Colonic mucosa (tissue), 4 donors: ENCODE data around the gene CYTH3. TPM values are rescaled to one million over a fixed set of nuclear protein-coding genes. Genes with fewer than 3 reads are reported as not detected.

Experiments used
- DNase-seq: peaks from one replicate; pipeline ENCODE4 v3.0.0-alpha.2; 2020
- H3K27ac ChIP-seq: fragments of 200-600 bp; one replicate; pipeline ENCODE4 v1.8.0; 2021
- H3K27me3 ChIP-seq: fragments of 200-600 bp; one replicate; pipeline ENCODE4 v1.8.0; 2021
- H3K36me3 ChIP-seq: fragments of 200-600 bp; one replicate; pipeline ENCODE4 v1.8.0; 2021
- H3K4me1 ChIP-seq: fragments of 200-600 bp; one replicate; pipeline ENCODE4 v1.8.0; 2021; ENCODE audit warnings: mild to moderate bottlenecking
- H3K4me3 ChIP-seq: fragments of 200-600 bp; one replicate; pipeline ENCODE4 v1.8.0; 2021
- H3K9ac ChIP-seq, 2 donors: one replicate each; pipeline ENCODE4 v1.7.0; 2013; ENCODE audit warnings: control low read depth in 2 of 2, low read depth in 2 of 2, low read length in 2 of 2
- H3K9me3 ChIP-seq: fragments of 200-600 bp; one replicate; pipeline ENCODE4 v1.8.0; 2021
- CTCF ChIP-seq: fragments of 200-600 bp; IDR thresholded peaks from one replicate; pipeline ENCODE4 v1.8.0; 2022; ENCODE audit warnings: antibody characterized with exemption, mild to moderate bottlenecking
- intact Hi-C: fragments of 100-400 bp; cut with DNase I; formaldehyde crosslinking; loops from one replicate; pipeline ENCODE4 v1.14.1; 2022
- total RNA-seq, 2 donors: library from RNA; stranded (reverse); fragmentation: NEBNext Ultra II Directional in 1 of 2; extraction: Animal tissue kit (Norgen Biotek cat#: 25700) in 1 of 2; gene quantifications; one replicate each; pipeline ENCODE4 v1.2.1, GENCODE V29; 2021
- donor health status: healthy.
- donor health status: DM: no; HTN: no; CAD: no.
- donor health status: DM: no; HTN: no; CAD: no.

CYTH3 gene
- total RNA-seq, 2 donors from 2014 or later = 9.1 to 11.3 TPM

DNA sequence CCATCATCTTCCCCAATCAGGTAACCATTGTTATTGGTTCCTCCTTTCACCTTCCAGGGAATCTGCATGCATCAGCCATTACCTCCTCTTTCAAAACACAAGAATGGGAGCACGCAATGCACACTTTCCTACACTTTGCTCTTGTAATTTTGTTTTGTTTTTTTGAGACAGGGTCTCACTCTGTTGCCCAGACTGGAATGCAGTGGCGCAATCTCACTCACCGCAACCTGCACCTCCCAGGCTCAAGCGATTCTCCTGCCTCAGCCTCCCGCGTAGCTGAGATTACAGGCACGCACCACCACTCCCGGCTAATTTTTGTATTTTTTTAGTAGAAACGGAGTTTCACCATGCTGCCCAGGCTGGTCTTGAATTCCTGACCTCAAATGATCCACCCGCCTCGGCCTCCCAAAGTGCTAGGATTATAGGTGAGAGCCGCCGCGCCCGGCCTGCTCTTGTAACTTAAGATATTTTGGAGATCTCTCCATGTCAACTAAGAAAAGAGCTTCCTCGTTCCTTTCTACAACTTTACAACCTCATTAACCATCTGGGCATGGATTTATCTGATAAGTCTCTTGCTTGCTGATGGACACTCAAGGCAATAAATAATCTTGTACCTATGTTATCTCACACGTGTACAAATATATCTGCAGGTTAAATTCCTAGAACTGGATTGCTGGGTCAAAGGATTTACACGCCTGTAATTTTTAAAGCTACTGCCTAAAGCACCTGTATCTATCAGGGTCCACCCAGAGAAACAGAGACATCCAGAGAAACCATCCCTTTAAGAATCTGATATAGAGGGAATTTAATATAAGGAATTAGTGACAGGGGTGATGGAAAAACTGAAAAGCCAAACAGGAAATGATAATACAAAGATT lies 4.2 kb downstream of the CYTH3 start:
- Histone ChIP-seq H3K4me3 (no peak overlapping the region), H3K4me1 (peaks cover 15% of the 10 kb centered on the region)
- intact Hi-C loops = no loop called here

GRCh38 chr7:6266699-6267098 lies 5.7 kb downstream of the CYTH3 start:
- H3K4me3 ChIP-seq = no peak overlapping the region

More for the DNA sequence above, 4.2 kb downstream of the CYTH3 start:
- DNase-seq = no peak
- H3K9me3 ChIP-seq = no peaks in the 10 kb centered on the region
- H3K27ac ChIP-seq = no peak overlapping the region
- H3K9ac ChIP-seq = no peak overlapping the region
- no peaks in the 10 kb centered on the region for H3K36me3 ChIP-seq
- no peaks in the 10 kb centered on the region for H3K27me3 ChIP-seq
- no peak for TF ChIP-seq CTCF

GRCh38 chr7:6262221-6262620 lies 10.2 kb downstream of the CYTH3 start:
- Histone ChIP-seq H3K9ac (no peak overlapping the region), H3K27ac (no peak overlapping the region), H3K4me3 (no peak overlapping the region), H3K9me3 (no peaks in the 10 kb centered on the region), H3K27me3 (no peaks in the 10 kb centered on the region), H3K4me1 (no peaks in the 10 kb centered on the region), H3K36me3 (no peaks in the 10 kb centered on the region)
- TF ChIP-seq CTCF = no peak
- DNase-seq = no peak
- intact Hi-C loops = no loop called here

More at GRCh38 chr7:6266699-6267098, 5.7 kb downstream of the CYTH3 start:
- no peaks in the 10 kb centered on the region for H3K27me3 ChIP-seq
- no peak overlapping the region for H3K27ac ChIP-seq
- no peaks in the 10 kb centered on the region for H3K9me3 ChIP-seq
- no peak for DNase-seq
- peaks cover 14% of the 10 kb centered on the region for H3K4me1 ChIP-seq
- intact Hi-C loops = no loop called here
- no peaks in the 10 kb centered on the region for H3K36me3 ChIP-seq
- H3K9ac ChIP-seq = no peak overlapping the region
- TF ChIP-seq CTCF = no peak

DNA sequence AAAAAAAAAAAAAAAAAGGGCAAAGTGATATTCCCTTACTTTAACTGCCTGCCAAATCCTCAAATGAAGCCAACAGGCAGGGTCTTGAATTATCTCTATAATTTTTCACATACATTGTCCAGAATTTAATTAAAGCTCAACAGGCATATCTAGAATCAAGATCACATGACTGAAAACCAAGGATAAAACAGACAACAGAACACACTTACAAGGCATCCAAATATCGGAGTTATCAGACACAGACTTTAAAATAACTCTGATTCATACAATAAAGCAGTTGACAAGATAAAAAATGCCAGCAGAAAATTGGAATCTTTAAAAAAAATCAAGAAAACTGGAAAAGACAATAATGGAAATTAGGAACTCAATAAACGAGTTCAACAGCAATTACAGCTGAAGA lies 10.7 kb downstream of the CYTH3 start:
- Histone ChIP-seq H3K9ac (no peak overlapping the region), H3K4me1 (no peaks in the 10 kb centered on the region), H3K36me3 (no peaks in the 10 kb centered on the region), H3K9me3 (no peaks in the 10 kb centered on the region), H3K4me3 (no peak overlapping the region), H3K27me3 (no peaks in the 10 kb centered on the region), H3K27ac (no peak overlapping the region)
- DNase-seq = no peak
- intact Hi-C loops = no loop called here
- TF ChIP-seq CTCF = no peak

GRCh38 chr7:6260291-6261187 lies 11.9 kb downstream of the CYTH3 start:
- TF ChIP-seq CTCF = no peak
- Histone ChIP-seq H3K9me3 (no peaks in the 10 kb centered on the region), H3K36me3 (no peaks in the 10 kb centered on the region), H3K27me3 (no peaks in the 10 kb centered on the region), H3K4me3 (no peak overlapping the region), H3K4me1 (no peaks in the 10 kb centered on the region), H3K9ac (no peak overlapping the region), H3K27ac (no peak overlapping the region)
- intact Hi-C loops = no loop called here
- no peak for DNase-seq
